ENCODE measurements around the gene TMEM266. TPM values are rescaled to one million over a fixed set of nuclear protein-coding genes. Genes with fewer than 3 reads are reported as not detected.

Gene TMEM266
- total RNA-seq, 4 donors from 2014 or later, result 0.17 to 0.40 TPM; not detected in 2

DNA sequence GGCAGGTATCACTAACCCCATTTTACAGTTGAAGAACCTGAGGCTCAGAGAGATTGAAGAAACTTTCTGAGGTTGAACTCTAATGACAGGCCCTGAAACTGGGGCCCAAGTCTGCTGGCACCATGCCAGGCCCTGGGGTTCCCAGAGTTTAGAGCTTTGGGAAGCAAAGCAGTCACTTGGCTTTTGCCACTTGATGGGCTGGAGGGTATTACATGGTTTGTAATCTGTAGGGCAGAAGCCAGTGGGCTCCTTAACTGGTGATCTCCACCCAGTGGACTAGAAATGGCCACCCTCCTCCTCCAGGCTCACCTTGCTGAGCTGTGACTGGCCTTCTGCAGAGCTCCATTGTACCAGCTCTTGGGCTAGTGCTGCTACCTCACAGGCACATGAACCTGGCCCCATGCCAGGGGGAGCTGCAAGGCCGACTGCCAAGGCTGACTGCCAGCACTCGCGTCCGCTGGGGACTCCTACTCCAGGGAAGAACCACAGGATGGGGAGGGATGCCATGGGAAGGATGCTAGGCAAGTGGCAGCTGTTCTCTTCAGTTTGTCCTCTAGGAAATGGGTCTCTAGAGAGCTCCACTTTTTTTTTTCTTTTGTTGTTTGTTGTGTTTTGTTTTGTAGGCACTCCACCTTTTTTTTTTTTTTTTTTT lies 146.7 kb downstream of the TMEM266 start:
- H3K9me3 ChIP-seq, result no peaks in the 10 kb centered on the region
- H3K27me3 ChIP-seq, result no peaks in the 10 kb centered on the region
- no peak for TF ChIP-seq POLR2A (IDR thresholded peaks at IDR 0.05; ENCODE audit: low read depth)
- no peak for TF ChIP-seq EP300 (IDR thresholded peaks at IDR 0.05)
- peak in 1 of 2 donors; percentile 55 for TF ChIP-seq POLR2AphosphoS5 (IDR thresholded peaks at IDR 0.05)
- no peak overlapping the region for H3K27ac ChIP-seq (replicated peaks in 1 of 4)
- DNase-seq (ENCODE audit: extremely low spot score), result no peak
- 7% methylated on average over 4 of the region's 4 CpGs for WGBS
- H3K4me3 ChIP-seq, result no peak overlapping the region
- peaks cover 0 to 10% (median 5%) of the 10 kb centered on the region in 4 donors for H3K4me1 ChIP-seq
- peaks cover 10 to 60% (median 24%) of the 10 kb centered on the region in 4 donors for H3K36me3 ChIP-seq
- intact Hi-C loops (cut with DNase I), result no loop called here

- WGBS, result 95% methylated on average over 7 of the region's 8 CpGs
- DNase-seq (ENCODE audit: extremely low spot score), result no peak
- TF ChIP-seq POLR2AphosphoS5 (IDR thresholded peaks at IDR 0.05), result no peak
- no peak for TF ChIP-seq EP300 (IDR thresholded peaks at IDR 0.05)
- TF ChIP-seq, protein P1, sequence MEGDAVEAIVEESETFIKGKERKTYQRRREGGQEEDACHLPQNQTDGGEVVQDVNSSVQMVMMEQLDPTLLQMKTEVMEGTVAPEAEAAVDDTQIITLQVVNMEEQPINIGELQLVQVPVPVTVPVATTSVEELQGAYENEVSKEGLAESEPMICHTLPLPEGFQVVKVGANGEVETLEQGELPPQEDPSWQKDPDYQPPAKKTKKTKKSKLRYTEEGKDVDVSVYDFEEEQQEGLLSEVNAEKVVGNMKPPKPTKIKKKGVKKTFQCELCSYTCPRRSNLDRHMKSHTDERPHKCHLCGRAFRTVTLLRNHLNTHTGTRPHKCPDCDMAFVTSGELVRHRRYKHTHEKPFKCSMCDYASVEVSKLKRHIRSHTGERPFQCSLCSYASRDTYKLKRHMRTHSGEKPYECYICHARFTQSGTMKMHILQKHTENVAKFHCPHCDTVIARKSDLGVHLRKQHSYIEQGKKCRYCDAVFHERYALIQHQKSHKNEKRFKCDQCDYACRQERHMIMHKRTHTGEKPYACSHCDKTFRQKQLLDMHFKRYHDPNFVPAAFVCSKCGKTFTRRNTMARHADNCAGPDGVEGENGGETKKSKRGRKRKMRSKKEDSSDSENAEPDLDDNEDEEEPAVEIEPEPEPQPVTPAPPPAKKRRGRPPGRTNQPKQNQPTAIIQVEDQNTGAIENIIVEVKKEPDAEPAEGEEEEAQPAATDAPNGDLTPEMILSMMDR (IDR thresholded peaks at IDR 0.05), result no peak
- TF ChIP-seq POLR2A (IDR thresholded peaks at IDR 0.05; ENCODE audit: low read depth), result no peak
- H3K27ac ChIP-seq (replicated peaks in 1 of 4), result no peak overlapping the region
- peaks cover 0 to 10% (median 5%) of the 10 kb centered on the region in 4 donors for H3K4me1 ChIP-seq
- intact Hi-C loops (cut with DNase I), result no loop called here
- H3K27me3 ChIP-seq, result no peaks in the 10 kb centered on the region
- peaks cover 14 to 77% (median 40%) of the 10 kb centered on the region in 4 donors for H3K36me3 ChIP-seq
- H3K4me3 ChIP-seq, result no peak overlapping the region
- H3K9me3 ChIP-seq, result no peaks in the 10 kb centered on the region
Observed at GRCh38 chr15:76208084-76208785, 148.4 kb downstream of the TMEM266 start.

- peaks cover 14 to 77% (median 47%) of the 10 kb centered on the region in 4 donors for H3K36me3 ChIP-seq
- DNase-seq (ENCODE audit: extremely low spot score), result no peak
- H3K27me3 ChIP-seq, result no peaks in the 10 kb centered on the region
- WGBS, result 83% methylated on average over 2 of the region's 2 CpGs
- no peak for TF ChIP-seq POLR2AphosphoS5 (IDR thresholded peaks at IDR 0.05)
- TF ChIP-seq, protein P1 (IDR thresholded peaks at IDR 0.05), result no peak
- TF ChIP-seq EP300 (IDR thresholded peaks at IDR 0.05), result no peak
- no peak for TF ChIP-seq POLR2A (IDR thresholded peaks at IDR 0.05; ENCODE audit: low read depth)
- no peaks in the 10 kb centered on the region for H3K9me3 ChIP-seq
- intact Hi-C loops (cut with DNase I), result no loop called here
- H3K4me3 ChIP-seq, result no peak overlapping the region
- no peak overlapping the region for H3K27ac ChIP-seq (replicated peaks in 1 of 4)
- peaks cover 0 to 10% (median 5%) of the 10 kb centered on the region in 4 donors for H3K4me1 ChIP-seq
Observed at GRCh38 chr15:76208786-76209424, 149.1 kb downstream of the TMEM266 start.

- H3K4me3 ChIP-seq, result no peak overlapping the region
- H3K9me3 ChIP-seq, result no peaks in the 10 kb centered on the region
- intact Hi-C loops (cut with DNase I), result no loop called here
- DNase-seq (ENCODE audit: extremely low spot score), result no peak
- no peaks in the 10 kb centered on the region for H3K27me3 ChIP-seq
- H3K4me1 ChIP-seq, result peaks cover 0 to 10% (median 5%) of the 10 kb centered on the region in 4 donors
- TF ChIP-seq, protein P1 (IDR thresholded peaks at IDR 0.05), result no peak
- TF ChIP-seq POLR2AphosphoS5 (IDR thresholded peaks at IDR 0.05), result no peak
- WGBS, result 100% methylated on average over 1 of the region's 1 CpG
- peaks cover 14 to 77% (median 53%) of the 10 kb centered on the region in 4 donors for H3K36me3 ChIP-seq
- H3K27ac ChIP-seq (replicated peaks in 1 of 4), result no peak overlapping the region
Observed at GRCh38 chr15:76209523-76209922, 149.7 kb downstream of the TMEM266 start.

DNA sequence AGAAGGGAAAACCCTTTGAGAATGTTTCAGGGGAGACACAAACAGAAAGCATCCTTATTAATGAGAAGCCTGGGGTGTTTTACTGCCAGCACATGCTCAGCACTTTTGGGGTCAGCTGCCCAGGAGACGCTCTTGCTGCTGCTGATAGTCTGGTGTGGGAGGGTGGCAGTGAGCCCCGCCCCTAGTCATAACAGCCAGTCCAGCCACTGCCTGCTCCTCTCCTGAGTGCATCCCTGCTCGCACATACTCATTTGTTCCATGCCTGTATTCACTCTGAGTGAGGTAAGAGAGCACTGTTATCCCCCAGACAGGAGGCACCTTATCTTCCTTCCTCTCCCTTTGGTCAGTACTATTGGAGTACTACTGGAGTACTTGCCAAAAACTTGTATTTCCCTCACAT lies 150.2 kb downstream of the TMEM266 start:
- Histone ChIP-seq H3K4me3 (no peak overlapping the region), H3K27me3 (no peaks in the 10 kb centered on the region), H3K27ac (replicated peaks in 1 of 4) (no peak overlapping the region), H3K9me3 (no peaks in the 10 kb centered on the region), H3K36me3 (peaks cover 14 to 79% (median 57%) of the 10 kb centered on the region in 4 donors), H3K4me1 (peaks cover 0 to 10% (median 5%) of the 10 kb centered on the region in 4 donors)
- WGBS, result 97% methylated on average over 3 of the region's 3 CpGs
- TF ChIP-seq POLR2AphosphoS5 (IDR thresholded peaks at IDR 0.05), result no peak
- TF ChIP-seq POLR2A (IDR thresholded peaks at IDR 0.05; ENCODE audit: low read depth), result no peak
- TF ChIP-seq EP300 (IDR thresholded peaks at IDR 0.05), result no peak
- TF ChIP-seq, protein P1 (IDR thresholded peaks at IDR 0.05), result no peak
- DNase-seq (ENCODE audit: extremely low spot score), result no peak
- intact Hi-C loops (cut with DNase I), result no loop called here
